Activated CD8-positive, alpha-beta memory T cell treated with anti-CD3 and anti-CD28 coated beads, Interleukin-2, amount 50 U/mL, for 4 hours (primary cell): ENCODE measurements around the gene XPO6.
A peak's percentile ranks its signal among the peaks of the same experiment; 100 is the strongest.
"Not testable (repeated sequence)": the region's sequence is repeated elsewhere in the genome, so short reads cannot be mapped to it uniquely, and the experiment has no call there.

Source experiments
- DNase-seq: peaks from one replicate; pipeline ENCODE4 v3.0.0-alpha.2; 2020

XPO6 gene

DNA sequence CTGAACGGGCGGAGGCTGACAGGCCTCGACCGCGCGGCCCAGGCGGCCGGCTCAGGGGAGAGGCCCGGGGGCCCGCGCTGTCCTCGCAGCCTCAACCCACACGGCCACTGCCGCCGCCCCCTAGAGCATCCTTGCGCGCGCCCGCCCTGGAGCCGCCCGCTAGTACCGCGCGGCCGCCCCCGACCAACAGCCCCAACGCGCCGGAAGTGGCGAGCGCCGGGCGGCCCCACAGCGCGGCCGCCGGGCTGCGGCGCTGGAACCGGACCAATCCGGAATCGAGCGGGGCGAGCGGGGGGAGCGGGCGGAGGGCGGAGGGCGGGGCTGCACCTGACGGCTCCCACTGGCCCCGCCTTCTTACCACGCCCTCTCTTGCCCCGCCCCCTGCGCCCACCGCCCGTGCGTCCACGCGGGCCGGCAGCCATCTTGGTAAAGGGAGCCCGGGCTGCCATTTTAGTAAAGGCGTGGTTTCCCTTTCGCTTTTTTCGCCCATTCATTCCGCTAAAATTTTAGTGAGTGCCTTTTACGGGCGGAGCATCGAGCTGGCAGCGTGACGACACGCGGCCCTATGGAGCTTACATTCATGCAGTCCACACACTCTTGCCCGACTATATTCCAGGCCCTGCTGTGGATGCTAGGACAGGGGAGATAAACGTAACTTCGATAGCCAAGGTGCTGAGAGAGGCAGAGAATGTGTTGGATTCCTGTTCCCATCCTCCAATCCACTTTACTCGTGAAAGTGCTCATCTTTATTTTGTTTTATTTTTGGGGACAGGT is at the start of gene XPO6:
XPO6 (minus strand) TSS at position 208 of the 774 bp plus-strand sequence. CDS start 597 bp downstream, outside the sequence.
- DNase-seq = peak; percentile 100

DNA sequence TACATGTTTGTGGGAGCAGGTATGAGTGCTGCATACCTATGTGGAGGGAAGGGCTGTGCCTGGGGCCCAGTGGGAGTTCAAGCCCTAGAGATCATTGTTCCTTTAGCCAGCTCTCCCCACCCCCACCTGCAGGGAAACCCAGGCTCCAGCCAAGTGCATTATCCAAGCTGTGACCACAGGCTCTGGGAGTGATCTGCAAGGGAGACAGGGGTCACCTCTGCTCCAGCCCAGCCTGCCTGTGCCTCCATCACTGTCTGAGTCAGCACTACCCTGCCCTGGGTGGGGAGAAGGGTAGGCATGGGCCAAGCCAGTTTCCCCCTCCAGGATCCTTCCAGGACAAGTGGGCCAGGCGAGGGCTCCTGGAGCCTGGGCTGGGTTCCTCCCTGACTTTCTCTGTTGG is 48.4 kb upstream of the XPO6 start:
- DNase-seq = no peak

- DNase-seq = no peak
Observed at GRCh38 chr16:28259781-28260150, 48.0 kb upstream of the XPO6 start.

GRCh38 chr16:28259091-28259780 is 47.5 kb upstream of the XPO6 start:
- DNase-seq = no peak

DNA sequence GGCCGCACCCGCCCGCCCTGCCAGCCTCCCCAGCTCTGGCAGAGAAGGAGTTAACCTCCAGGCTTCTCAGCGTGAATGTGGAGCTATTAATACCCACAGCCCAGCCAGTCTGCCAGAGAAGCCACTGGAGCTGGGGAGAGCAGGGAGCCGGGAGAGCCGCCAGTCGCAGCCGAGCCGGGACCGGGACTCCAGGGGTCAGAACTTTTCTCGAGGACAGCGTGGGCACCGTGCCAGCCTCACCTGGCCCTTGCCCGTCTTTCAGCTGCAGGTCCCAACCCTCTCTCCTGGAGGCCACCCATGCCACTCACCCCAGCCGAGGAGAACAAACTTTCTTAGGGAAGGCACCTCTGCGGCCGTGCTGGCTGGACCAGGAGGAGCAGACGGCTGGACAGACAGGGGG is 46.8 kb upstream of the XPO6 start:
- DNase-seq = no peak

DNA sequence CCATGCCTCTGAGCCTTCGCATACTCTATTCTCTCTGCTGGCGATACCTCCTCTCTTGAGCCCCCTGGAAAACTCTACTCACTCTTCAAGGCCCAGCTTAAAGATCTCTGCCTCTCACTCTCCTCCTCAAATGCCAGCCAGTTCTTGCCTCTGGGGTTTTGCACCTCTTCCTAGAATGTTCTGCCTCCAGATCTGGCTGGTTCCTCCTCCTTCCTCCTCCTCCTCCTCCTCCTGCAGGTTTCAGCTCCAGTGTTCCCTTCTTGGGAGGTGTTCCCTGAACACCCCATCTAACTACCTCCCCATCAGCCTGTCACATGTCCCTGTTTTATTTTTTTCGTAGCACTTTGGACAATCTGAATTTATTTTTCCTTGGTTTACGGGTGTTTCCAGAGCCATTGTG is 45.5 kb upstream of the XPO6 start:
- no peak for DNase-seq

DNA sequence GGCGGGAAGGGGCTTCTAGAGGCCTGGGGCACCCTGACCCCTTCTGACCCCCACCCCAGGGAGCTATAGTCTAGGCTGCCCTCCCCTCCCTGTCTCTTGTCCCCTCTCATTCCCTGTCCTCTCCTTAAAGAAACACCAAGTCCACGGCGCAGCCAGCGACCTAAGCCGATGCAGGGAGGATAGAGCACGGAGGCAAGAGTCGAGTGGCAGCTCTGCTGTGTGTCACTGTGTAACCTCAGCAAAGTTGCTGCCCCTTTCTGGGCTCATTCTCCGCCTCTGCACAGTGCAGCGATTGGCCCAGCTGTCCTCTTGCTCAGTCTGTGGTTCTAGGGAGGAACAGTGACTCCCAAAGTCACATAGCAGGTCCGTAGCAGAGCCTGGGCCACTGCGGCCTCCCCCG is 44.1 kb upstream of the XPO6 start:
- no peak for DNase-seq

DNA sequence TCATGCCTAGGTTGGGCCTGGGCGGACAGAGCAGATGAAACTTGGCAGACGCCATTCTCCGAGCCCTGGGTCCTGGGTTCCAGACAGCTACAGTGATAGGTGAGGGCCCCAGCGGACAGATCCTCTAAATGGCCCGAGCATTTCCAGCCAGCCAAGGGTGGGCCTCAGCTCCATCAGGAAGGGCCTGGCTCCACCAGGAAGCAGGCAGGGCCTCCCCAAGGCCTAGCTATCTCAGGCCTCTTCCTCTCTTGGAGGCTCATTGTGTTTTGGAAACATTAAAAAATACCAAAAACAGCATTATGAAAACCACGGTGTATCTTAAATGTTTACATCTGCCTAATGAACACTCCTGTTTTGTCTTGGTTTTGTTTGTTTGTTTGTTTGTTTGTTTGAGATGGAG is 42.4 kb upstream of the XPO6 start:
- no peak for DNase-seq

GRCh38 chr16:28250999-28251398 is 39.2 kb upstream of the XPO6 start:
- DNase-seq = no peak

DNA sequence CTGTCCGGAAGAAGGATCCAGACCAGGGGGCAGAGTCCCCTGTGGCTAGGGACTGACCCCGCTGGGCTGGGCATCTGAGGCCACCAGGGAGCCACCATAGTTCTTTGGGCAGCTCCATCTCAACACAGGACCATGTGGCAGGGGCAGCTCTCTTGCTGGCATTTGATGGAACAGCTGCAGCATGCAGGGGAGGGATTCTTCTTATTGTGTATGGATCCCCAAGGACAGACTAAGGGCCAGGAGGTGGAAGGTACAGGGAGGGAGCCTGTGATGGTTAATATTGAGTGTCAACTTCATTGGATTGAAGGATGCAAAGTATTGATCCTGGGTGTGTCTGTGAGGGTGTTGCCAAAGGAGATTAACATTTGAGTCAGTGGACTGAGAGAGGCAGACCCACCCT is 37.7 kb upstream of the XPO6 start:
- DNase-seq = not testable (repeated sequence)

DNA sequence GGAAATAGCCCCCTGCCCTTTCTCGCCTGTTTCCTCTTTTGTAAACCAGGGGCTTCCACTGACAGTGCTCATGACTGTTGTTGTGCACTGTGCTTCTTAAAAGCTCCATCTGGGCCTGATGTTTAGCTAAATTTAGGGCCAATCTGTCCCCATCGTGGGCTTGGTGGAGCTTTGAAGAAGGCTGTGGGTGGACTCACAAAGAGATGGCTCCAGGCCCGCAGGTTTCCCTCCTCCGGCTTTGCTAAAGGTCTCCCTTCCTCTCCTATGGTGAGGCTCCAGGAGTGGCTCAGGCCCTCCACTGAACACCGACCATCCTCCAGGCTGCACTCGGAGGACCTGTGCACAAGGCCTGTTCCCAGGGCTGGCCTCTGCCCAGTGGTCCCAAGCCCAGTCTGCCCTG is 30.2 kb upstream of the XPO6 start:
- DNase-seq = no peak

DNA sequence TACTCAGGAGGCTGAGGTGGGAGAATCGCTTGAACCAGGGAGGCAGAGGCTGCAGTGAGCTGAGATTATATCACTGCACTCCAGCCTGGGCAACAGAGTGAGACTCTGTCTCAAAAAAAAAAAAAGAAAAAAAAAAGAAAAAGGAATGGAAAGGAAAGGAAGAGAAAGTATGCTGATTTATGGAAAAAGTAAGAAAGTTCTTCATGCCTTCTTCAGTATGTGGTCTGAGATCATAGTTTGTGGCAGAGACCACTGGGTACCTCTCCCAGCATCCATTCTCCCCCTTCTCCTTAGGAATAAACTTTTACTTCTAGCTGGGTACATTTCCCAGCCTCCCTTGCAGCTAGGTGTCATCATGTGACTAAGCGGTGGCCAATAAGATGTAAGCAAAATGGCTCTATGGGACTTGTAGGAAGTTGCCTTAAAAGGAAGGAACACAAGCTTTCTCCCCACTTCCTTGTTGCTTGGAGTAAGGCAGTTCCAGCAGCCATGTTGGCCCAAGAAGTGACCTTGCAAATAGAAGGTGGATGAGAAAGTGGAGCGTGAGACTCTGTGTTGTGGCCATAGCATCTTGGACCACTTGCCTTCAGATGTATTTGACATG is 26.1 kb upstream of the XPO6 start:
- no peak for DNase-seq

DNA sequence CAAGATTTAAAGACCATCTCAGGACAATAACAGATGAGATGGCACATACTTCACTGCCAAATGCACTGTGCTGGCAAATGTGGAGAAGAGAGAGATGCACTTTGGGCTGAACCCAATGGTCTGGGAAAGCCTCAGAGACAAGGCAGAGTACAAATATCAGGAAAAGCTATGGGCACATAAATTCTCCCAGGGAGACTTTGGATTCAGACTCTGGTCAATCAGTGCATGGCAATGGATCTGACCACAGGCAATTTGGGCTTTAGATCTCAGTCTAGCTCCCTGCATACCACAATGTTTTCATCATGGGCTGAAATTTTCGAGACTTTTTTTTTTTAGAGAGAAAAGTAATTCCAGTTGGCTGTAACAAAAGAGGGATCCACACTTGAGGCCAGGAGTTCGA is 20.0 kb upstream of the XPO6 start:
- no peak for DNase-seq

- DNase-seq = not testable (repeated sequence)
Observed at GRCh38 chr16:28223909-28224308, 12.1 kb upstream of the XPO6 start.

DNA sequence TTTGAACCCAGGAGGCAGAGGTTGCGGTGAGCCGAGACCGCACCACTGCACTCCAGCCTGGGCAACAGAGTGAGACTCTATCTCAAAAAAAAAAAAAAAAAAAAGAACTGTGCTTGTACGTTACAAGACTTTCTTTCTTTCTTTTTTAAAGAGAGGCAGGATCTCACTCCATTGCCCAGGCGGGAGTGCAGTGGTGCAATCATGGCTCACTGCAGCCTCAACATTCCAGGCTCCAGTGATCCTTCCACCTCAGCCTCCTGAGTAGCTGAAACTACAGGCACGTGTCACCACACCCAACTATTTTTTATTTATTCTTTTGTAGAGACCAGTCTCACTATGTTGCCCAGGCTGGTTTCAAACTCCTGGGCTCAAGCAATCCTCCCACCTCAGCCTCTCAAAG is 8.0 kb upstream of the XPO6 start:
- DNase-seq = not testable (repeated sequence)

DNA sequence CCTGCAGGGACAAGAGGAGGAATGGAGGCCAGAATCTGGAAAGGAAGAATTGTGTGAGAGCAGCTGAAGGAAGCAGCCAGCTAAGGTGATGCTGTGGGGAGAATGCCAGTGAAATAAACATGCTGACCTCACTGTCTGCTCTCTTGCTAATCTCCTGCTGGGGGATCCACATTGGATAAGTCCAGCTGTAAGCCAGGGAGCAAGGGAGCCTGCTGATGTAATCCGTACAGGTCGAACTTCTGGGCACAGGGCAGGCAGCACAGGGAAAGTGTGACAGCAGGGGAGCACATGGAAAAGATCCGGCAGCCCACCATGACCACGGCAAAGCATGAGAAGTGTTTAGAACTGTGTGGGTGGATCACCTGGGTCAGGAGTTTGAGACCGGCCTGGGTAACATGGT is 7.5 kb upstream of the XPO6 start:
- DNase-seq = no peak

GRCh38 chr16:28218109-28218508 is 6.3 kb upstream of the XPO6 start:
- peak; percentile 57 for DNase-seq

DNA sequence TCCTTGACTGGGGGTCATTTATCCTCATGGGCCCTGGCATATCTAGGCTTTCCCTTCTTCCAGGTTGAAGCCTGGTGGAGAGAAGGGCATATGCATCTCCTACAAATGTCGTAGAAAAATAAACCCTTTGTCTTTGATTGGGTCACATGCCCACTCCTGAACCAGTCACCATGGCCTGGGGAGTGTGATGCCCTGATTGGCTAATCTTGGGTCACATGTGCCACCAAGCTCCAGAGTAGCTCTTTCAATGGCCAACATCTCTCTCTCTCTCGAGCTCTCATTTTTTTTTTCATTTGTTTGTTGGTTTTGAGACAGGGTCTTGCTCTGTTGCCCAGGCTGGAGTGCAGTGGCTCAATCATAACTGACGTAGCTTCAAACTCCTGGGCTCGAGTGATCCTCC is 5.6 kb upstream of the XPO6 start:
- DNase-seq = no peak

GRCh38 chr16:28213396-28213795 is 1.6 kb upstream of the XPO6 start:
- DNase-seq = no peak

DNA sequence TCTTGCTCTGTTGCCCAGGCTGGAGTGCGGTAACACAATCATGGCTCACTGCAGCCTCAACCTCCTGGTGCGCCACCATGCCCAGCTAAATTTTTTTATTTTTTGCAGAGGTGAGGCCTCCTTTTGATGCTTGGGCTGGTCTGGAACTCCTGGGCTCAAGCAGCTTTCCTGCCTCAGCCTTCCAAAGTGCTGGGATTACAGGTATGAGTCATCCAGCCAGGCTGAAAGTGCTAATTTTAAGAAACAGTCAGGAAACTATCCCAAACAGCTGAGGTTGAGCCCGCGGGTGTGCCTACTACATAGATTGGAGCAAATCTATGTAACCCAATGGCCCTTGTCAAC is 738 bp upstream of the XPO6 start:
- DNase-seq = no peak

DNA sequence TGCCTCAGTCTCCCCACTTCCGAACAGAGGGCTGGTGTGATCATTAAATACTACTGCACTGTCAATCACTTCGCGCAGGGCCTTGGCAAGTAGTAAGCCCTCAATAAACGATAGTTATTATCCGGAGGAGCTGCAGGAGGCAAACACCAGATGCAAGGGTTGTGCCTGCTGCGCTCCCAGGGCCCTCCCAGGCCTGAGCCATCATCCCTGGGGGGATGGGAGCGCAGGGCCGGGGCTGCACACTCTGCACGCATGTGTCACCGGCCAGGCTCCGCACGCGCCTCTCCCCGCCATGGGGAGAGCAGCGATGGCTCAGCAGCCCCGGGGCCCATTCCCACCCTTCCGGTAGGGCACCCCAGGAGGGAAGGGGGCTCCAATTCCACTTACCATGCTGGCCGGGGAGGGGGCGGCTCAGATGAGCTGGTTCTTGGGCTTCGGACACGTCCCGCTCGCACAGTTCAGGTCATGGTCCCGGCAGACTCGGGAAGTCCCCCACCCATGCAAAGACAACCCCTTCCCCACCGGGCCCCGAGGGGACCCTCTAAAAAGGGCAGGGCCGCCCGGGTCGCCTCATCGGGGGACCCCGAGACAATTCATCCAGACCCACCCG is 681 bp downstream of the XPO6 start:
- peak; percentile 69 for DNase-seq

DNA sequence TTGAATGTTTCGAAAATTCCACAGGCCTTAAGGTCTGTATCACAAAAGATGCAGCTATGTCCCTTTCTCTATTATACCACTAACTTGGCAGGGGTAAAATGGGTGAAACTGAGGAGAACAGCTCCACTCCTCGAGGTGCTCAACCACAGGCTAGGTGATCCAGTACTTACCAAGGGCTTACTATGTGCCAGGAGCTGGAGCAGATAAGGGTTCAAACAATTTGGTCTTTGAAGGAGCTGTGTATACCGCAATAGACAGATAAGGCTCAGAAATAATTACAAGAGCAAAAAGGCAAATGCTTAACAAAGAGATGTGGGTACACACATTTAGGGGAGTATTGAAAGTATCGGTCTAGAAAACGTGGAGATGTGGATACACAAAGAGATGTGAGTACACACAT is 1.5 kb downstream of the XPO6 start:
- DNase-seq = no peak

DNA sequence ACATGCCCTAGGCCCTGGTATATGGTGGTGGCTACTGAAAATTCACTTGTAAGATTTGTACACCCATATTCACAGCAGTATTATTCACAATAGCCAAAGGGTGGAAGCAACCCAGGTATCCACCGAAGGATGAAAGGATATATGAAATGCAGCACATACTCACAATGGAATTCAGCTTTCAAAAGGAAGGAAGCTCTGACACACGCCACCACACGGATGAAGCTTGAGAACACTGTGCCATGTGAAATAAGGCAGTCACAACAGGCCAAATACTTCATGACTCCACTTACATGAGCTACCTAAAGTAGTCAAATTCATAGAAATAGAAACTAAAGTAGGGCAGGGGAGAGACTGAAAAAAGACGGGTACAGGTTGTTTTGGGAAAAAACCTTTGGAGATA is 2.9 kb downstream of the XPO6 start:
- no peak for DNase-seq

DNA sequence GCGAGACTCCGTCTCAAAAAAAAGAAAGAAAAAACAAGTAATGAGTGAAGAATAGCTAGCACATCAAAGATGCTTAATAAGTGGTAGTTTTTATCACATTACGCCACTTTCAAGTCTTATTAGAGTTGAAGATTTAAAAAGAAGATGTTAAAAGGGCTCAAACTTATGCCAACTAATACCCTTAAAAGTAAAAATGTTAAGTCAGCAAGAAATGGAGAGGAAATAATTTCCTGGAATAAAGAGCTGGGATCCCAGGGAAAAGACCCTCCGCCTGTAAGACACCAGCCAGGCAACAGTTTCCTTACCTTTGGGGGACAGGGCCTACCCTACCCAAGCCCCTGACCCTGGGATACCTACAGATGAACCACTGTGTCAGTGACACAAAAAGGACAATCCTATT is 3.6 kb downstream of the XPO6 start:
- no peak for DNase-seq
